ENCODE measurements around the gene DGKI.

- TF ChIP-seq CTCF (conservative IDR thresholded peaks at IDR 0.05; ENCODE audit: low read length) (no peak), EZH2phosphoT487 (IDR thresholded peaks at IDR 0.05; ENCODE audit: borderline replicate concordance, low read depth, low read length) (no peak)
Measured at GRCh38 chr7:137574812-137575211, 272.0 kb downstream of the DGKI start.
